SK-N-MC (cell line): Measurements from ENCODE around the gene DBNDD2.

Experiments used
- DNase-seq: peaks from one replicate; pipeline ENCODE4 v3.0.0-alpha.2; 2011; ENCODE audit warnings: low read depth, low spot score
- H3K27ac ChIP-seq: fragments of 200-600 bp; sonication (generic); 2 replicates; pipeline ENCODE4 v1.5.1; 2016; ENCODE audit warnings: mixed run types
- H3K36me3 ChIP-seq: fragments of 200-600 bp; sonication (generic); 2 replicates; pipeline ENCODE4 v1.6.1; 2017; ENCODE audit warnings: antibody characterized with exemption, low read length, mixed read lengths; ENCODE audit not compliant: insufficient read depth
- H3K4me3 ChIP-seq: fragments of 200-600 bp; sonication (generic); 2 replicates; pipeline ENCODE4 v1.5.1; 2016
- H3K9ac ChIP-seq: fragments of 200-600 bp; sonication (generic); 2 replicates; pipeline ENCODE4 v1.8.0; 2017; ENCODE audit warnings: mixed run types, mixed read lengths; ENCODE audit not compliant: insufficient read length
- H3K9me3 ChIP-seq: fragments of 200-600 bp; sonication (generic); 2 replicates; pipeline ENCODE4 v1.6.1; 2017; ENCODE audit warnings: low read depth, mild to moderate bottlenecking, antibody characterized with exemption, low read length, moderate library complexity, mixed read lengths
- EZH2 ChIP-seq: fragments of 200-600 bp; sonication (generic); IDR thresholded peaks from one replicate; pipeline ENCODE4 v1.6.1; 2017; ENCODE audit warnings: antibody characterized with exemption
- FOXP2 ChIP-seq: optimal IDR thresholded peaks from 2 replicates; pipeline ENCODE3; 2011; ENCODE audit warnings: mild to moderate bottlenecking, moderate library complexity; ENCODE audit not compliant: insufficient read depth; ENCODE audit errors: extremely low read length, control extremely low read depth
- POLR2AphosphoS5 ChIP-seq: IDR thresholded peaks from 2 replicates; pipeline ENCODE4 v1.6.1; 2012; ENCODE audit warnings: mild to moderate bottlenecking, low read depth, low read length, borderline replicate concordance

DBNDD2 gene

GRCh38 chr20:45419188-45420091 lies 11.4 kb downstream of the DBNDD2 start:
- no peak for DNase-seq
- Histone ChIP-seq H3K9me3 (no peaks in the 10 kb centered on the region), H3K4me3 (no peak overlapping the region), H3K36me3 (peaks cover 50% of the 10 kb centered on the region), H3K27ac (no peak overlapping the region), H3K9ac (no peak overlapping the region)
- TF ChIP-seq POLR2AphosphoS5 (no peak), EZH2 (no peak)

- Histone ChIP-seq H3K9ac (no peak overlapping the region), H3K9me3 (no peaks in the 10 kb centered on the region), H3K36me3 (peaks cover 53% of the 10 kb centered on the region), H3K4me3 (no peak overlapping the region), H3K27ac (no peak overlapping the region)
- TF ChIP-seq EZH2 = no peak
- TF ChIP-seq FOXP2 = no peak
- no peak for TF ChIP-seq POLR2AphosphoS5
- no peak for DNase-seq
Observed at GRCh38 chr20:45420125-45420524, 12.0 kb downstream of the DBNDD2 start.

- Histone ChIP-seq H3K9me3 (no peaks in the 10 kb centered on the region), H3K4me3 (no peak overlapping the region), H3K36me3 (peaks cover 58% of the 10 kb centered on the region), H3K9ac (no peak overlapping the region), H3K27ac (no peak overlapping the region)
- no peak for TF ChIP-seq FOXP2
- no peak for TF ChIP-seq EZH2
- TF ChIP-seq POLR2AphosphoS5 = no peak
- no peak for DNase-seq
Observed at GRCh38 chr20:45423700-45424099, 15.6 kb downstream of the DBNDD2 start.

- H3K36me3 ChIP-seq = peaks cover 41% of the 10 kb centered on the region
- no peak overlapping the region for H3K9ac ChIP-seq
Observed at GRCh38 chr20:45425561-45425960, 17.5 kb downstream of the DBNDD2 start.

GRCh38 chr20:45426320-45427016 lies 18.4 kb downstream of the DBNDD2 start:
- DNase-seq = no peak
- H3K9ac ChIP-seq = no peak overlapping the region
- H3K36me3 ChIP-seq = peaks cover 32% of the 10 kb centered on the region
- TF ChIP-seq POLR2AphosphoS5 = no peak
- H3K4me3 ChIP-seq = no peak overlapping the region
- H3K27ac ChIP-seq = peak overlapping the region; percentile 9; the same call in 1 of the 2 replicates
- H3K9me3 ChIP-seq = no peaks in the 10 kb centered on the region

More at GRCh38 chr20:45425561-45425960, 17.5 kb downstream of the DBNDD2 start:
- no peak overlapping the region for H3K4me3 ChIP-seq
- no peak for TF ChIP-seq EZH2
- no peak for TF ChIP-seq FOXP2
- TF ChIP-seq POLR2AphosphoS5 = no peak
- H3K9me3 ChIP-seq = no peaks in the 10 kb centered on the region
- DNase-seq = no peak
- H3K27ac ChIP-seq = no peak overlapping the region

- Histone ChIP-seq H3K9ac (no peak overlapping the region), H3K36me3 (peaks cover 24% of the 10 kb centered on the region), H3K9me3 (no peaks in the 10 kb centered on the region), H3K27ac (no peak overlapping the region), H3K4me3 (no peak overlapping the region)
- TF ChIP-seq FOXP2 (no peak), EZH2 (no peak), POLR2AphosphoS5 (no peak)
- DNase-seq = no peak
Observed at GRCh38 chr20:45427236-45428149, 19.4 kb downstream of the DBNDD2 start.

- H3K4me3 ChIP-seq = no peak overlapping the region
- TF ChIP-seq POLR2AphosphoS5 (no peak), FOXP2 (no peak), EZH2 (no peak)
- DNase-seq = no peak
- H3K36me3 ChIP-seq = peaks cover 11% of the 10 kb centered on the region; the same call in 1 of the 2 replicates
- no peak overlapping the region for H3K27ac ChIP-seq
- no peaks in the 10 kb centered on the region for H3K9me3 ChIP-seq
- no peak overlapping the region for H3K9ac ChIP-seq
Observed at GRCh38 chr20:45429618-45430017, 21.5 kb downstream of the DBNDD2 start.

GRCh38 chr20:45432294-45432693 lies 24.2 kb downstream of the DBNDD2 start:
- no peak for DNase-seq
- no peak overlapping the region for H3K4me3 ChIP-seq
- TF ChIP-seq POLR2AphosphoS5 = no peak
- no peak for TF ChIP-seq EZH2
- no peak for TF ChIP-seq FOXP2
- no peaks in the 10 kb centered on the region for H3K36me3 ChIP-seq
- H3K9ac ChIP-seq = no peak overlapping the region
- H3K27ac ChIP-seq = no peak overlapping the region
- no peaks in the 10 kb centered on the region for H3K9me3 ChIP-seq
